Inferior parietal cortex (tissue), 1 donor: ENCODE measurements around the gene CHST9.
"Not testable (repeated sequence)": the region's sequence is repeated elsewhere in the genome, so short reads cannot be mapped to it uniquely, and the experiment has no call there.

ENCODE experiments used
- DNase-seq: peaks from one replicate; pipeline ENCODE4 v3.0.0-alpha.2; 2016; ENCODE audit errors: extremely low spot score

Gene CHST9

DNA sequence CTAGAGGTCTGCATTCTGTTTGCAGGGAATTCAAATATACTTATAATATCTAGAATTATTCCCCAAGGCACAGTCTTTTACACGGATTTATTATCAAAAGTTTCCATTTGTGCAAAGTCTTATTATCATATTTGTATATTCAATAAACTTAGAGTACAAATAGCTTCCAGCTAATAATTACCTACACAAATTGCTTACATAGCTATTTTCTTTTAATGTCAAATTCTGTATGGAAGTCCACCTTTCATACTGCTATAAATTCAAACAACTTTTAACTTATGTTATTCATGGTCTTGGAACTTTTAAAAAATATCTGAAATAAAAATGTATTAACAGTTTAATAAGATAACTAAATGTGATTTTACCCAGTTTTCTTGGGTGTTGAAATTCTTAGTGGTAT, 13.1 kb downstream of the CHST9 start:
- DNase-seq, result no peak

DNA sequence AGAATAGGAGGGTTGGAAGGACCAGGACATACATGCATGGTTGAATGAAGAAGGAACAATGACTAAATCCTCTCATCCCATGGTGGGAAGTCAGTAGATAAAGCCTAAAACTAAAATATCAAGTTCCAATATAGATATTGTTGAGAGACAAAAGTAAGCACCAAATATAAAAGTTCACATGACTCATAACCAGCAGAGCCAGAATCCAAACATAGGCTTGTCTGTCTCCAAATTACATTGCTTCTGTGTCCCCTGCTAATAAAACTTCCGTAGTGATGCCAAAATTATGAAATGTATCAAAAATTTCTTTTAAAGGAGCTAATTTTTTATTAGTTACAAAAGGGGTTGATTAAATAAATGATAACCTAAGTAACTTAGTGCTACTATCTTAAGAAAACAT, 19.7 kb downstream of the CHST9 start:
- DNase-seq, result no peak

DNA sequence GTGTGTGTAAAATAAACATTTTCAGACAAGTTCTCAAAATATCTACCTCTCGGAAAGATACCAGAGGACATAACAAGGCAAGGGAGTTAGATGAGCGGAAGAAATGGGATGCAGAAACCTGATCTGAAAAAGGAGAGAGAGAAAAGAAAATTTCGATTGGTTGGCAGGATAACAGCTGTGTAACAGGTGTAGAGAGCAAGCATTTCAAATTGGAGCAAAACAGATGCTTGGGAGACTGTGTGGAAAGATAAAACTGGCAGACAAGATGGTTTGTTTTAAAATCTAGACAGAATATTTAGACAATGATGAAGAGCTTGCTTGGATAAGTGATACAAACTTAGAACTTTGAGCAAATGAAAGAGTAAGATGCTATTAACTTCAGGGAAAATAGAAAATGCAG, 20.2 kb downstream of the CHST9 start:
- no peak for DNase-seq

DNA sequence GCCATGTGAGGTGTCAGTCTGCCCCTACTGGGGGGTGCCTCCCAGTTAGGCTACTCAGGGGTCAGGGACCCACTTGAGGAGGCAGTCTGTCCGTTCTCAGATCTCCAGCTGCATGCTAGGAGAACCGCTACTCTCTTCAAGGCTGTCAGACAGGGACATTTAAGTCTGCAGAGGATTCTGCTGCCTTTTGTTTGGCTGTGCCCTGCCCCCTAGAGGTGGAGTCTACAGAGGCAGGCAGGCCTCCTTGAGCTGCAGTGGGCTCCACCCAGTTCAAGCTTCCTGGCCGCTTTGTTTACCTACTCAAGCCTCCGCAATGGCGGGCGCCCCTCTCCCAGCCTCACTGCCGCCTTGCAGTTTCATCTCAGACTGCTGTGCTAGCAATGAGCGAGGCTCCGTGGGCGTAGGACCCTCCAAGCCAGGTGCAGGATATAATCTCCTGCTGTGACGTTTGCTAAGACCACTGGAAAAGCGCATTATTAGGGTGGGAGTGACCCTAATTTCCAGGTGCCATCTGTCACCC, 21.9 kb downstream of the CHST9 start:
- not testable (repeated sequence) for DNase-seq

DNA sequence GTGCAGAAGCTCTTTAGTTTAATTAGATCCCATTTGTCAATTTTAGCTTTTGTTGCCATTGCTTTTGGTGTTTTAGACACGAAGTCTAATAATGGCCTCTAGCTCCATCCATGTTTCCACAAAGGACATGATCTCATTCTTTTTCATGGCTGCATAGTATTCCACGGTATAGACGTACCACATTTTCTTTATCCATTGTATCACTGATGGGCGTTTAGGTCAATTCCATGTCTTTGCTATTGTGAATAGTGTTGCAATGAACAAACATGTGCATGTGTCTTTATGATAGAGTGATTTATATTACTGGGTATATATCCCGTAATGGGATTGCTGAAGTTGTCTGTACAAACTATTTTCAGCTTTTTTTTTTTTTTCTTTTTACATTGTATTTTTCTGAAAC, 35.9 kb downstream of the CHST9 start:
- not testable (repeated sequence) for DNase-seq

DNA sequence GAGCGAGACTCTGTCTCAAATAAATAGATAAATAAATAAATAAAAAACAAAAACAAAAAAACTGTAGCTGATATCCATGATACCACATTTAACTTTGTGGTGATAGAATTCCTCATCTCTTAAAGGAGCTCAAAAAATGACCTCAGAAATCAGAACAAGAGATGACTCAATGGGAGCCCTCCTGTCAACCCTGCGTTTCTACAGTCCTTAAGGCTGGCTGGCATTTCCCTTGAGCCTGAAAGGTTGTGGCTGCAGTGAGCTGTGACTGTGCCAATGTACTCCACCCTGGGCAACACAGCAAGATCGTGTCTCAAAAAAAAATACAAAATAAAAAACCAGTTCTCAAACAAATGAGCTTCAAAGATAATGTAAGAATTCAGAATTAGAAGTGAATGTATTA, 40.4 kb downstream of the CHST9 start:
- no peak for DNase-seq

DNA sequence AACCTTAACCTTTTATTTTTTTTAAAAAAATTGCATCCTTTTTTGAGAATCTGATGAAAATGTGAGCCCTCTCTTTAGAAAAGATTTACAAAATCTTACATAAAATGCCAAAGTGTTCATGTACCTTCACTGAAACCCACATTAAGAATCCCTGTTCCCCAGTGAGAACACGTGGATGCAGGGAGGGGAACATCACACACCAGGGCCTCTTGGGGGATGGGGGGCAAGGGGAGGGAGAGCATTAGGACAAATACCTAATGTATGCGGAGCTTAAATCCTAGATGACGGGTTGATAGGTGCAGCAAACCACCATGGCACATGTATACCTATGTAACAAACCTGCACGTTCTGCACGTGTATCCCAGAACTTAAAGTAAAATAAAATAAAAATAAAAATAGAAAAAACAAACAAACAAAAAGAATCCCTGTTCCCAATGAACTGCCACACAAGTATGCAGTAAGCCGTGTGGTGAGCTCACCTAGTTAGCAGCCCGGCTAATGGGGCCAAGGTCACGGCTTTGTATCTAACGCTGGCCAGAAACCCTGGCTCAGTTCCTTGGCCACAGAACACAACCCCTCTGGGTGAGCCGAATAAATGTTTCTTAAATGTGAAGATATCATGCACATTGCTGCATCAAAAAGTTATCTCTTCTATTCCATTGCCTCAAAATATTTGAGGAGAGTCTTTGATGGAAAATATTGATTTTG, 41.4 kb downstream of the CHST9 start:
- no peak for DNase-seq

DNA sequence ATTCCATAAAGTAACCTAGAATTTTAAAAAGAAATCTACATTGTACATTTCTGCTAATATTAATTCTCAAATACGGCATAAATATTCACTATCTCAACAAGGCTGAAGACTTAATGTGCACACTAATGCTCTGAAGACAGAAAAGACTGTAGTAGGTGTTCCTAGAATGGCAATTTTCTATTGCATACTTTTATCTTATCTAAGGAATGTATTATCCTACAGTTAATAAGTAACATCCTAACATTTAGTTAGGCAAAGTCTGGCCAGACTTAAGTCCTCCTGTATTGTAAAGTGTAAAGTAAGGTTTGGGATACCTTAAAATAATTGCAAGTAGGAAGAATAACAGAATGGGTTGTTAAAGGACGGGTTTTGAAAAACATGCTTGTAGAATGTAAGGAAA, 42.2 kb downstream of the CHST9 start:
- no peak for DNase-seq

DNA sequence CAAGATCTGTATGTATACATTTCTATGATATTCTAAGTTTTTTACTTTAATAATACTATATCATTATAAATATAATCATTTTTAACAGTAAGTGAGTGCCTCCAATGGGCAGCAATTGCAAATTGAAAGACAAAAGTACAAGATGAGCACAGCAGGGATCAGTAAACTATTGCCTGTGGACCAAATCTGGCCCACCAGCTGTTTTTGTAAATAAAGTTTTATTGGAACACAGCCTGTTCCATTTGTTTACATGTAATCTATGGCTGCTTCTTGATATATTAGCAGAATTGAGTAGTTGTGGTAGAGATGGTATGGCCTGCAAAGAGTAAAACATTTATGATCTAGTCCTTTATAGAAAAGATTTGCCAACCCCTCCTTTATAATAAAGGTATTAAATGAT, 43.2 kb downstream of the CHST9 start:
- no peak for DNase-seq

DNA sequence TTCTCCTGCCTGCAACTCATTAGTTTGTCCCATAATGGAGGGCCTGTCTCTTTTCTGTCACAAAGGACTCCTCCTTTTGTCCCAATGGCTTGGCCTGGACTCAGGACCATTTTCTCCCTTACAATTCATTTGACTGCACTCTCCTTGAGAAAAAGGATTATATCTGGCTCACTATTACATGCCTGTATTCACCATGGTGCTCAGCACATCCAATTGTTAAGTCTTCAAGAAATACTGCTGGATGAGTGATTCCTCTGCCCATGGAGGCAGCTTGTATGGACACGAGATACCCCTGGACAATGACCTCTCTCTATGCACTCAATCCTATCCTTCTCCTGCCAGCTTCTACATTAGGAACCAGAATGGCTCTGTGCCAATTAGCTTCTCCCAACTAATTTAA, 47.0 kb downstream of the CHST9 start:
- no peak for DNase-seq

DNA sequence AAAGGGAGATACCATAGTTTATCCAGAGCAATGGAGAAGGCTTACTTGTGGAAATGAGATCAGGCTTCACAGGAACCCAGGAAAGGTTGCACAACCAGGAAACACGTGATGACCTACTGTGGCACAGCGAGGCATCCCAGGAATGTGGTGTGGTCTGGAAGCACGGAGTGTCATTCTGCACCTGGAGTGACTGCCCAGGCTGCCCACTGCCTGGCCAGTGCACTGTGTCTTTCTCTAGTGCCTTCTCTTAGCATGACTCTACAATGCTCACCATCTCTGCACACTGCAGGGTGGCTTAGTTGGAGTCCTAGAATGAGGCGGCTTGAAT, 48.9 kb downstream of the CHST9 start:
- no peak for DNase-seq

DNA sequence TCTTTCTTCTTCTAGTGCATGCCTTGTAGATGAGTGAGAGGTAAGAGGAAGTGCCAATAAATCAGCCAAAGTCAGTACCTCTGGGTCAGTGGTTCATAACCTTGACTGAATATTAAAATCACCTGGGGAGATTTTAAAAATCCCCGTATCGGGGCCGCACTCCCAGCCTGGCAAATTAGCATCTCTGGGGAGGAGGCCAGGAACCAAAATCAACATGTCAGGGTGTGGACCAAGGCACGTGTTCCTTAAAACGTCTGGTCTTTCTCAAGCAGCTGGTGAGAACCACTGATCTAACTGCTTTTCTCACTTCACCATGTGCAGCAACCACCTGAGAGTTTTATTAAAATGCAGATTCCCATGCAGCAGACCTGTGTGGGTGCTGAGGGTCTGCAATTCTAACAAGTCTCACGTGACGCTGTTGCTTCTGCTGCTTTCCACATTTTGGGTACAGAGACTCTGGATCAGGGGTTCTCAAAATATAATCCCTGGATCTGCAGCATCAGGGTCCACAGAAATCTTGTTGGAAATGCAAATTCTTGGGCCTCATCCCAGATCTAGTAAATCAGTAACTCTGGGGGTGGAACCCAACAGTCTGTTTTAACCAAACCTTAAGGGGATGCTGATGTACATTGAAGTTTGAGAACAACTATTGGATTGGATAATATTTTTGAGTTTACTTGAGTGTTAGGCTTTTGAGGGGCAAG, 49.5 kb downstream of the CHST9 start:
- DNase-seq, result no peak

DNA sequence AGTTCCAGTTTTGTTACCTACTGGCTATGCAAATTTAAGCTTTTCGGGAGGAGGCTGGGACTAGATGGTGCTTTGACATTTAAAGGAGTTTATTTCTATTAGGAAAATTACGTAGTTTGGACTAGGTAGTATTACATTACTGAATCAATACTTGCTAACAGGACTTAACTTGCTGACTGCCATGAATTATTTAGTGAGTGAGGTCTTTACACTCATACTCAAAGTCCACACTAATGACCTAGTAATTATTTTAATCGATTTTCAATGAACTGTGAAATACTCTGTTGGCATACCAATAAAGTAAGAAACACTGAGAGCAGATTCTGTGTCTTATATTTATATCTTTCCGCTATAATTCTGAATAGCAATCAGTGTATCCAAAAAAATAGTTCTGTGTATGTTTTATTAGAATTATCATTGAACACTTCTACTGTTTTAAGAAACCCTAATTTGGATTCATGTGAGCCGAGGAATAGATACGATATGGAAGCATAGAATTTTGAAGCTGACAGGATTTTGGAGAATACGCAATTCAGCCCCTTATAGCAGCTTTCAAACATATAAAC, 55.0 kb downstream of the CHST9 start:
- DNase-seq, result no peak

DNA sequence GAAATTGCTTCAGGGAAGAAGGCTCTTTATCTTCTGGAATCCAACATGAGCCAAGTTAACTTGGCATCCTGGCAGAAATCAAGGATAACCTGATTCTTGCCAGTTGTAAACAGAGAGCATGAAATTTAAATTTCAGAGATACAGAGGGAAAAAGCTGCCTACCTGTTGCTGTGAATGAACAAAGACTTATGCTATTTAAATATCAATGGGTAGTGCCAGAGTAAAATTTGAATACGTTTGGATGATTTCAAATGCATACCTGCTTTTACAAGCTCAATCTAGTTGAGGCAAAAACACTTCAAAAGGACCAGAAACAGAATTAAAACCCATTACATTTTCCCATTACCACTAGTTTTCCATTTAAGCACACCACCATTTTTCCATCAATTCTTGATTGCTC, 60.9 kb downstream of the CHST9 start:
- DNase-seq, result no peak

DNA sequence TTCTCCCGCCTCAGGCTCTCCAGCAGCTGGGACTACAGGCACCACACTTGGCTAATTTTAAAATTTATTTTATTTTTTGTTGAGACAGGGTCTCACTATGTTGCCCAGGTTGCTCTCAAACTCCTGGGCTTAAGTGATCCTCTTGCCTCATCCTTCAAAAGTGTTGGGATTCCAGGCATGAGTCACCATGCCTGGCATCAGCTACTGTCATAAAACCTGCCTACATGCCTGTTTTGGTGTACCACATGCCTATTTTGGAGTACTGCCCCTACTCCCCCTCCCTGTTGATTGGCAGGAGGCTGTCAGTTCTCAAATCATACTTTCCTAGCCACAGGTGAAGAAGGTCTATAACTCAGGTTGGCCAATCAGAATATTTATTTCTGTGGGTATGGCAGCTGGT, 64.0 kb downstream of the CHST9 start:
- DNase-seq, result no peak

DNA sequence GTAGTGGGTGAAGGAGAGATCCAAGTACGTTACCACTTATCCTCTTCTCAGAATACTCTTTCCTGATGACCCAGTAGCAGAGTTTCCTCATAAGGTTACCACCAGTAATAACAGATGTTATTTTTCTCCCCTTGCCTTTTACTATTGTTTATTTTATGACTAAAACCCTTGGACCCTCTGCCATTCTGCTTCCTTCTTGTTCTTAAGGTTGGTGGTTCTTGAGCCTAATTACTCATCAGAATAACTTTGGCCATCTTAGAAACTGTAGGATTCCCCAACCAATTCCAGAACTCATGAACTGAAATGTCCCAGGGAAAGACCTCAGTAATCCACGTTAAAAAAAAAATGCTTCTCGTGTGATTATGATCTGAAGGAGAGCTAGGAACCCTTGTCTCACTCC, 64.9 kb downstream of the CHST9 start:
- DNase-seq, result no peak

DNA sequence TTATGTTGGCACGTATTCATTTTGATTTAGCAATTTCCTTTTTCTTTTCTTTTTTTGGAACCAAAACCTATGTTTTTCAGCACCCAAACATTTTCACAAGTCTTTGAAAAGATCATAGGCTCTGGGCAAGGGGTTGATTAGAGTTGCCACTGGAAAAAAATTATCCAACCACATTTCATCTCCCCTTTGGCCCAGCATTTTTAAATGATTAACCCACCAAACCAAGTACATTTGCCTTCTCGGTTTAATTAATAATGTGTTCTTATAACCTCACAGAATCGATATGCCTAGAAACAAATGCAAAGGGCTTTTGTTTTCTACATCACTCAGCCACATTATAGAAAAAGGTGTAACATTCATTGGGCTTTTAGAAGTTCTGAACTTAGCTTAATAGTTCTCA, 66.1 kb downstream of the CHST9 start:
- no peak for DNase-seq

DNA sequence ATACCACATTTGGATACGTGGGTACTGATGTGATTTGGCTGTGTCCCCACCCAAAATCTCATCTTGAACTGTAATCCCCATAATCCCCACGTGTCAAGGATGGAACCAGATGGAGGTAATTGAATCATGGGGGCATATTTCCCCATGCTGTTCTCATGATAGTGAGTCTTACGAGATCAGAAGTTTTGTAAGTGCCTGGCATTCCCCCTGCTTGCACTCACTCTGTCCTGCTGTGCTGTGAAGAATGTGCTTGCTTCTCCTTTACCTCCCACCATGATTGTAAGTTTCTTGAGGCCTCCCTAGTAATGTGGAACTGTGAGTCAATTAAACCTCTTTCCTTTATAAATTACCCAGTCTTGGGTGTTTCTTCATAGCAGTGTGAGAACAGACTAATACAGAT, 70.3 kb downstream of the CHST9 start:
- DNase-seq, result no peak

DNA sequence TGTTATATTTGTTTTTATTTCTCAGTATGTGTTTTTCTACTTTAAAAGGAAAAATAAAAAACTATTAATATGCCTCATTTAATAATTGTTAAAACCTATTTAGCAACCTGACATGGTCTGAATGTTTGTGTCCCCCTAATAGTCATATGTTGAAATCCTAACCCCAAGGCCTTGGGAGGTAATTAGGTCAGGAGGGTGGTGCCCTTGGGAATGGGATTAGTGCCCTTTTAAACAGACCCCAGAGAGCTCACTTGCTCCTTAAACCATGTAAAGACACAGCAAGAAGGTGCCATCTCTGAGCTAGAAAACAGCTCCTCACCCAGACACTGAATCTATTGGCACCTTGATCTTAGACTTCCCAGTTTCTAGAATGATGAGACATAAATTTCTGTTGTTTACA, 71.8 kb downstream of the CHST9 start:
- no peak for DNase-seq

DNA sequence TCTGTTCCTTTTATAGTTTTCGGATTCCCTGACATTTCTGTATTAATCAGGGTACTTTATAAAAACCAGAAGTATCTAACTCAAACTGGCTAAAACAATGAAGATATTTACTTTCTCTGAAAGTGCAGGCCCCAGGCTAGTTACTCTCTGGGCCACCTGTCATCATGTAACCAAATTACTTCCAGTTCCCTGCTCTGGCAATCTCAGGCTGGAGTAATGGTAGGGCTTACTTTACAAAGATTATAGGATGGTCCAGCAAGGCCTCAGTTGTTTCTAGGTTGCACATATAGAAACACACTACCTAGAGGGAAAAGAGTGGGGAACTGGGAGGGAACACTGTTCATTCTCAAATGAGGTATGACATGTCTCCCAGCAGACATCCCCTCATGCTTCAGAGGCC, 74.8 kb downstream of the CHST9 start:
- no peak for DNase-seq

DNA sequence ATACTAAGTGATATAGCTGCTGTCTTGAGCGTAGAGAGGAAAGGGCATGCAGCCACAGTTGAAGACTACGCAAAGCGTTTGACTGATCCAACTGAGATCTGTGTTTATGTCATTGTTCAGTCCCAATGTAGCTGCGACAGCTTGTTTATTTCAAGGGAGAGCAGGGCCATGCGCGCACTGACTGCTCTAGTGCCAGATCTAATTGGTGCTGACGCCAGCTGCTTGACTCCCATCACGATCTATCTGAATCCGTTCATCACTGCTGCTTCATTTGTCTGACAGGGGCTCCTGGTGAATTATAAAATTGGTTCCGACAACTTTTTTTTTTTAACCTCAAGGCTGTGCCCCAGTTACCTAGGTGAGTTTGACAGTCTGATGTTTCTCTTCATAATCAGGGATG, 75.7 kb downstream of the CHST9 start:
- DNase-seq, result no peak

DNA sequence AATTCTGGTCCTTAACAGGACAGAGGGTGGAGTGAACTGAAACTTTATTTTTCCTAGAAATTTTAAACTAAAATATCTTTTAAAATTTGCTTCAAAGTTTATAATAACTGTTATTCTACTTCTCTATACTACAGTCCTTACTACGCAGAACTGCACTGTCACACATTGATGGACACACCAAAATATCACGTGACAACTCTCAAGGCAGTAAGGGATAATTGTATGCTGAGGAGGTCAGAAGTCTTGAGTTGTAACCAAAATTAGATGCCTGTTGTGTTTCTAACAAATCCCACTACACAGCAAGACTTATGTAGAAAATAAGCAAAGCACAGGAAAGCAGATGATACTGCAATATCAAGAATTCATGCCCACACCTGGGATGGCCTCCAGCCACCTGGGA, 76.3 kb downstream of the CHST9 start:
- DNase-seq, result no peak

DNA sequence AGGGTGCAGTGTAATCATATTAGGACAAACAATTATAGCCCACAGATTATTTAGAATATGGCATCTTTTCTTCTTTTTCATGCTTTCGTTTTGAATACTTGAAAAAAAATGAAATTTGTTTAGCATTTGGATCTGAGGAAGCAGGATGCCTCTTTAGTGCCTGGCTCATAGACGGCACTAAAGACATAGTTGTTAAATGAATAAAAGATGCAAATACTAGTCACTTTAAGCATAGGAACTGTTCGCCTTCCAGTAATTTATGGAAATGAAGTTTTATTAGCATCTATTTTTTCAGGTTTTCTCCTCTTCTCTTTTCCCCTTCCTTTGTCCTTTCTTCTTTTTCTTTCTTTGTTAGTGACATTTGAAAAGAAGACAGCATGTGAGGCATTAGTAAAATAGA, 80.4 kb downstream of the CHST9 start:
- no peak for DNase-seq
